Heart right ventricle (tissue), 16 donors: Measurements from ENCODE around the gene CRYBB1. TPM values are rescaled to one million over a fixed set of nuclear protein-coding genes. Genes with fewer than 3 reads are reported as not detected.

Experiments used
- ATAC-seq, 8 donors: fragments of 200-7000 bp; cut with Tn5 transposase; one replicate each; pipeline ENCODE4 v1.9.1; 2020; ENCODE audit warnings: mild to moderate bottlenecking in 8 of 8, moderate library complexity in 8 of 8, moderate number of reproducible peaks in 1 of 8
- DNase-seq, 2 donors: peaks; one replicate each; pipeline ENCODE4 v3.0.0-alpha.2; 2020
- H3K27ac ChIP-seq, 10 donors: fragments of 200-600 bp; sonication (generic) in 2 of 10; one replicate each; pipeline versions ENCODE4 v1.5.0 to v1.8.0; 2020 to 2022; ENCODE audit warnings: mild to moderate bottlenecking in 3 of 10
- H3K27me3 ChIP-seq, 7 donors: fragments of 200-600 bp; one replicate each; pipeline ENCODE4 v1.8.0; 2021 to 2022; ENCODE audit warnings: mild to moderate bottlenecking in 2 of 7
- H3K36me3 ChIP-seq, 9 donors: fragments of 200-600 bp; sonication (generic) in 1 of 9; one replicate each; pipeline versions ENCODE4 v1.5.0 to v1.8.0; 2020 to 2022; ENCODE audit warnings: mild to moderate bottlenecking in 2 of 9
- H3K4me1 ChIP-seq, 9 donors: fragments of 200-600 bp; sonication (generic) in 1 of 9; one replicate each; pipeline versions ENCODE4 v1.5.0 to v1.8.0; 2020 to 2022; ENCODE audit warnings: mild to moderate bottlenecking in 4 of 9
- H3K4me3 ChIP-seq, 10 donors: fragments of 200-600 bp; sonication (generic) in 2 of 10; one replicate each; pipeline versions ENCODE4 v1.5.0 to v1.8.0; 2020 to 2022; ENCODE audit warnings: mild to moderate bottlenecking in 7 of 10, moderate library complexity in 2 of 10
- H3K9me3 ChIP-seq, 11 donors: fragments of 200-600 bp in 10 of 11; sonication (generic) in 2 of 11; one replicate each; pipeline versions ENCODE4 v1.5.0 to v1.8.0; 2013 to 2022; ENCODE audit warnings: mild to moderate bottlenecking in 2 of 11, control low read depth in 1 of 11, moderate library complexity in 1 of 11
- WGBS, 2 donors: extraction: QIAGEN DNeasy Blood & Tissue Kit; methylation state at CpG; one replicate each; pipeline ENCODE4 v1.1.7; 2013; ENCODE audit warnings: inconsistent platforms in 1 of 2; 5-methylcytosine and 5-hydroxymethylcytosine counted together
- intact Hi-C, 10 donors: fragments of 100-400 bp; cut with DNase I; formaldehyde crosslinking; loops; one replicate each; pipeline versions ENCODE4 v1.11.1 to v1.14.2; 2022
- polyA plus RNA-seq, 2 donors: library from polyadenylated mRNA; stranded (reverse); fragments of 200-250 nt; gene quantifications; one replicate each; pipeline ENCODE4 v1.2.3, GENCODE V29; 2013
- total RNA-seq, 10 donors: library from RNA; stranded (reverse); fragmentation: NEBNext Ultra II Directional in 3 of 10; extraction: Animal tissue kit (Norgen Biotek cat#: 25700) in 3 of 10; gene quantifications; one replicate each; pipeline versions ENCODE4 v1.2.1 to v1.2.4, GENCODE V29; 2021 to 2023
- TF ChIP-seq, protein P1 (sequence below), 9 donors: fragments of 200-600 bp; sonication (generic) in 2 of 9; IDR thresholded peaks; one replicate each; pipeline versions ENCODE4 v1.5.0 to v1.8.0; 2021 to 2022; ENCODE audit warnings: antibody characterized with exemption in 9 of 9, mild to moderate bottlenecking in 5 of 9, moderate library complexity in 1 of 9
- donor health status: Arrhythmogenic right ventricular cardiomyopathy.
- donor health status: ischemic (EF 13 %, LVEDD 7.1; RV severe dilation, severe dysfunction).
- donor health status: healthy with polysubstance abuse.
- donor health status: DM: no; HTN: yes; CAD: no.
- donor health status: DM: no; HTN: no; CAD: no.
- donor health status: ischemic (EF 25% LVEDD 6.9; RV normal size, moderate dysfunction).
- donor health status: ischemic (EF 25% LVEDD 5.7; RV mildly dilated, moderate dysfunction).
- donor health status: healthy.
- donor health status: DM: yes; HTN: yes; CAD: no.
- donor health status: Ischemic cardiomyopathy.
- donor health status: ischemic (EF 35%, LVEDD 5.7; RV mildly dilated, moderate dysfunction).
- donor health status: nonischemic (EF 11% LVEDD 7.7; RV severe dilation, severe dysfunction).
- donor health status: DM: yes; HTN: yes; CAD: no.
- donor health status: PGD.
- donor health status: ischemic (EF 29% LVEDD 5.4; RV normal size, mild dysfunction).
- donor health status: nonischemic (EF 23%, LVEDD 6.1; RV moderate dilation, normal function).

Gene CRYBB1
- total and polyA plus RNA-seq, 12 donors = 0.24 to 2.5 (median 0.56) TPM; not detected in 3

DNA sequence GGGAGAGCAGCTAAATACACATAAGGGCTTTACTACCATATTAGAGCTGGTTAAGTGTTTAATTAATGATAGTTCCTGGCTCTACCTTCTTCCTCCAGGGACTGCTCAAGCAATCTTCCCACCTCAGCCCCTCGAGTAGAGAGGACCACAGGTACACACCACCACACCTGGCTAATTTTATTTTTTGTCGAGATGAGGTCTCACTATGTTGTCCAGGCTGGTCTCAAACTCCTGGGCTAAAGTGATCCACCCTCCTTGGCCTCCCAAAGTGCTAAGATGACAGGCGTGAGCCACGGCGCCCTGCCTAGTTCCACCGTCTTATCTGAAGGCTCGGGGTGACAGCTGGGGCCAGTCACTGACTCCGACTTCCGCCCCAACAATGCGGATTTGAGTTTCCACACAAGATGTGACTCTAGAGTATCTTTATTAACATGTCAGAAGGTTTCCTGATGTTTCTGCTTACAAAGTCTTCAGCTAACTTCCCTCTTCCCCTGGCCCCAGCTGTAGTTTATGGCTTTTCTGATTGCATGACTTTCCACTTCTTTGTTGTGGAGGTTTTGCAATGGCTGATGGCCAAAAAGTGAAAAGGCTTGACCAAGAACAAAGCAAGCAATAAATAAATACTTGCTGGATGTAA, 44.7 kb downstream of the CRYBB1 start:
- Histone ChIP-seq H3K4me3 (no peak overlapping the region), H3K4me1 (peaks cover 3 to 79% (median 39%) of the 10 kb centered on the region in 9 donors), H3K27ac (peak overlapping the region in 8 of 10 donors; percentile 3 to 82 (median 28)), H3K27me3 (no peaks in the 10 kb centered on the region), H3K9me3 (no peaks in the 10 kb centered on the region), H3K36me3 (peaks cover 0 to 10% (median 0%) of the 10 kb centered on the region in 9 donors)
- peak in 7 of 8 donors; percentile 36 to 74 (median 59) for ATAC-seq
- WGBS, 2 donors = 48 to 60% methylated on average over 10 of the region's 10 CpGs
- intact Hi-C loops = no loop called here
- TF ChIP-seq, protein P1, sequence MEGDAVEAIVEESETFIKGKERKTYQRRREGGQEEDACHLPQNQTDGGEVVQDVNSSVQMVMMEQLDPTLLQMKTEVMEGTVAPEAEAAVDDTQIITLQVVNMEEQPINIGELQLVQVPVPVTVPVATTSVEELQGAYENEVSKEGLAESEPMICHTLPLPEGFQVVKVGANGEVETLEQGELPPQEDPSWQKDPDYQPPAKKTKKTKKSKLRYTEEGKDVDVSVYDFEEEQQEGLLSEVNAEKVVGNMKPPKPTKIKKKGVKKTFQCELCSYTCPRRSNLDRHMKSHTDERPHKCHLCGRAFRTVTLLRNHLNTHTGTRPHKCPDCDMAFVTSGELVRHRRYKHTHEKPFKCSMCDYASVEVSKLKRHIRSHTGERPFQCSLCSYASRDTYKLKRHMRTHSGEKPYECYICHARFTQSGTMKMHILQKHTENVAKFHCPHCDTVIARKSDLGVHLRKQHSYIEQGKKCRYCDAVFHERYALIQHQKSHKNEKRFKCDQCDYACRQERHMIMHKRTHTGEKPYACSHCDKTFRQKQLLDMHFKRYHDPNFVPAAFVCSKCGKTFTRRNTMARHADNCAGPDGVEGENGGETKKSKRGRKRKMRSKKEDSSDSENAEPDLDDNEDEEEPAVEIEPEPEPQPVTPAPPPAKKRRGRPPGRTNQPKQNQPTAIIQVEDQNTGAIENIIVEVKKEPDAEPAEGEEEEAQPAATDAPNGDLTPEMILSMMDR (IDR thresholded peaks at IDR 0.05) = no peak
- DNase-seq = peak; percentile 40 to 47

DNA sequence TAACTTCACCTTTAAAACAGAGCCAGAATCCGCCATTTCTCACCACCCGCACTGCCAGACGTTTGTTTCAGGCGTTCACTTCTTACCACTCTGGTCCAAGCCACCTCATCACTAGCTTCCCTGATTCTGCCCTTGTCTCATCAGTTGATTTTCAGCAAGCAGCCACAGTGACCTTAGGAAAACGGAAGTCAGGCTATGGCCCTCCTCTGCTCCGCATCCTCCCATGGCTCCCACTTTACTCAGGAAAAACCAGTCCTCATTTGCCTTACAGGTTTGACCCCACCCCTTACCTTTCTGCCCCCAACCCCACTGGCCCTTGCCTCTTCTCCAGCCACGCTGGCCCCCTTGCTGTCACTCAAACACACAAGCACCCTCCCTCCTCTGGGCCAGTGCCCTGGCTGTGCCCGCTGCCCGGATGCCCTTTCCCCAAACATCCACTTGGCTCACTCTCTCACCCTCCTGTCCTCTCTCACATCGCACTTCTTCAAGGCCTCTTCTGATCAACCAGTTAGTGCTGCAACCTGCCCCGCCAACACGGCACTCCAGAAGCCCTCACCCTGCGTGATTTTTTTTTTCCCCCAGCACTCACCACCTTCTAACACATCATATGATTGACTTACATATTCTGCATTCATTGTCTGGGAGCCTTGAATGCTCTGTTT, 46.8 kb downstream of the CRYBB1 start:
- Histone ChIP-seq H3K9me3 (no peaks in the 10 kb centered on the region), H3K4me1 (peaks cover 6 to 66% (median 41%) of the 10 kb centered on the region in 9 donors), H3K36me3 (peaks cover 0 to 6% (median 0%) of the 10 kb centered on the region in 9 donors), H3K4me3 (no peak overlapping the region), H3K27me3 (no peaks in the 10 kb centered on the region), H3K27ac (peak overlapping the region in 1 of 10 donors; percentile 49)
- TF ChIP-seq, protein P1 (IDR thresholded peaks at IDR 0.05) = no peak
- peak in 1 of 2 donors; percentile 16 for DNase-seq
- WGBS, 2 donors = 62 to 75% methylated on average over 13 of the region's 13 CpGs
- peak; percentile 22 to 88 (median 49) for ATAC-seq
- intact Hi-C loops = no loop called here

DNA sequence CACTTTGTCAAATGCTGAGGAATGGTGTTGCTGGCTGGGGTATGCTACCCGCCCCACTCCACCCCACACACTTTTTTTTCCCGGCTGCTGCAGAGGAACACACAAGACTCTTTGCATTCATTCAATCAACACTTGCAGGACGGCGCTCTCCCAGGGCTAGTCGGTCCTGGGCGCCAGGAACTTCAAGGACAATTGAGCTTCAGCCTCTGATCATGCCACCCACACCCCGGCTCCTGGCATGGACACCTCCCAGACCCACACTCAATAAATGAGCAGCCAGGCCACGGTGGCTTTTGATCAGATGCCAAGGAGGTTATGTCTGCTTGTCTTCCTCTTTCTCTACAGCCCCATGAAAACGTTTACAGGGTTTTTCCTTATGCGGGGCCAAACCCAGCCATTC, 47.7 kb downstream of the CRYBB1 start:
- Histone ChIP-seq H3K4me1 (peaks cover 3 to 59% (median 36%) of the 10 kb centered on the region in 9 donors), H3K9me3 (no peaks in the 10 kb centered on the region), H3K4me3 (no peak overlapping the region), H3K27me3 (no peaks in the 10 kb centered on the region), H3K27ac (peak overlapping the region in 4 of 10 donors; percentile 7 to 49 (median 15)), H3K36me3 (peaks cover 0 to 8% (median 0%) of the 10 kb centered on the region in 9 donors)
- TF ChIP-seq, protein P1 (IDR thresholded peaks at IDR 0.05) = no peak
- DNase-seq (no peak), ATAC-seq (peak in 4 of 8 donors; percentile 23 to 42 (median 30))
- WGBS, 2 donors = 23 to 24% methylated on average over 10 of the region's 10 CpGs
- intact Hi-C loops = no loop called here

DNA sequence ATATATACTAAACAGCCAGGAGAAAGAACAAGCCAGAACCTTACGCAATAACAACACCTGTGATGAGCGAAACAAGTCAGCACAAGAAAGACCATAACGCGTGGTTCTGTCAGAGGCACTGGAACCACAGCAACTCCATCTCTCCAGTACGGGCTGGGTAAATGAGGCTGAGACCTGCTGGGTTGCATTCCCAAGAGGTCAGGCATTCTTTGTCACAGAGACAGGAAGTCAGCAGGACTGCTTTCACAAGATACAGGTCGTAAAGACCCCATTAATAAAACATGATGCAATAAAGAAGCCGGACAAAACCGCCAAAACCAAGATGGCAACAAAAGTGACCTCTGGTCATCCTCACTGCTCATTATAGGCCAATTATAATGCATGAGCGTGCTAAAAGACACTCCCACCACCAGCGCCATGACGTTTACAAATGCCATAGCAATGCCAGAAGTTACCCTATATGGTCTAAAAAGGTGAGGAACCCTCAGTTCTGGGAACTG, 49.6 kb downstream of the CRYBB1 start:
- Histone ChIP-seq H3K36me3 (peaks cover 0 to 14% (median 0%) of the 10 kb centered on the region in 9 donors), H3K4me3 (no peak overlapping the region), H3K27ac (peak overlapping the region in 2 of 10 donors; percentile 33 to 41), H3K27me3 (no peaks in the 10 kb centered on the region), H3K4me1 (peaks cover 3 to 59% (median 36%) of the 10 kb centered on the region in 9 donors), H3K9me3 (no peaks in the 10 kb centered on the region)
- DNase-seq (no peak), ATAC-seq (peak in 3 of 8 donors; percentile 9 to 36 (median 30))
- intact Hi-C loops = no loop called here
- TF ChIP-seq, protein P1 (IDR thresholded peaks at IDR 0.05) = no peak
- WGBS, 2 donors = 61 to 68% methylated on average over 11 of the region's 11 CpGs
